Neuronal stem cell (in vitro differentiated cells): ENCODE measurements around the gene ALKBH5.
A peak's percentile ranks its signal among the peaks of the same experiment; 100 is the strongest.

ENCODE experiments used
- DNase-seq: peaks from one replicate; pipeline ENCODE4 v3.0.0-alpha.2; 2013; ENCODE audit warnings: low spot score
- H2AFZ ChIP-seq: one replicate; pipeline ENCODE4 v1.6.1; 2013; ENCODE audit warnings: mild to moderate bottlenecking, low read length, inconsistent platforms
- H2AK5ac ChIP-seq: 2 replicates; pipeline ENCODE4 v1.6.1; 2013; ENCODE audit warnings: low read depth, mild to moderate bottlenecking, inconsistent platforms, low read length, moderate library complexity, mixed read lengths
- H2BK120ac ChIP-seq: 2 replicates; pipeline ENCODE4 v1.6.1; 2013; ENCODE audit warnings: low read depth, mild to moderate bottlenecking, inconsistent platforms, low read length, moderate library complexity, mixed read lengths
- H2BK12ac ChIP-seq: one replicate; pipeline ENCODE4 v1.6.1; 2013; ENCODE audit warnings: low read length, inconsistent platforms
- H2BK15ac ChIP-seq: 2 replicates; pipeline ENCODE4 v1.6.1; 2013; ENCODE audit warnings: mild to moderate bottlenecking, low read length, inconsistent platforms, mixed read lengths
- H2BK5ac ChIP-seq: one replicate; pipeline ENCODE4 v1.6.1; 2013; ENCODE audit warnings: inconsistent platforms, mild to moderate bottlenecking, low read length, moderate library complexity
- H3K14ac ChIP-seq: one replicate; pipeline ENCODE4 v1.6.1; 2013; ENCODE audit warnings: low read length, inconsistent platforms
- H3K18ac ChIP-seq: 2 replicates; pipeline ENCODE4 v1.6.1; 2013; ENCODE audit warnings: low read length, inconsistent platforms
- H3K23ac ChIP-seq: 2 replicates; pipeline ENCODE4 v1.6.1; 2013; ENCODE audit warnings: low read depth, mild to moderate bottlenecking, mixed read lengths, low read length, inconsistent platforms; ENCODE audit not compliant: poor library complexity
- H3K27ac ChIP-seq: replicated peaks from 3 replicates; pipeline ENCODE4 v1.5.1; 2013; ENCODE audit warnings: low read length, inconsistent platforms
- H3K27me3 ChIP-seq, 3 experiments: 2 replicates each; pipeline ENCODE4 v1.6.1; 2013; ENCODE audit warnings: low read length in 3 of 3, mild to moderate bottlenecking in 2 of 3, inconsistent platforms in 1 of 3, low read depth in 1 of 3, mixed read lengths in 1 of 3, moderate library complexity in 1 of 3; ENCODE audit not compliant: control insufficient read depth in 3 of 3, insufficient read depth in 3 of 3
- H3K36me3 ChIP-seq, 2 donors: replicated peaks in 1 of 2; 2 replicates each; pipeline ENCODE4 v1.6.1; 2013; ENCODE audit warnings: low read length in 2 of 2; ENCODE audit not compliant: control insufficient read depth in 2 of 2, insufficient read depth in 2 of 2
- H3K4ac ChIP-seq: 2 replicates; pipeline ENCODE4 v1.6.1; 2013; ENCODE audit warnings: inconsistent platforms, mild to moderate bottlenecking, low read length, moderate library complexity
- H3K4me1 ChIP-seq, 2 donors: 1 replicate in 1 of 2; 2 replicates in 1 of 2; pipeline ENCODE4 v1.6.1; 2013; ENCODE audit warnings: low read length in 2 of 2, low read depth in 1 of 2; ENCODE audit not compliant: control insufficient read depth in 2 of 2, insufficient read depth in 1 of 2
- H3K4me2 ChIP-seq: one replicate; pipeline ENCODE4 v1.6.1; 2013; ENCODE audit warnings: mild to moderate bottlenecking, low read length, inconsistent platforms; ENCODE audit not compliant: insufficient read depth, poor library complexity, severe bottlenecking
- H3K4me3 ChIP-seq, 2 donors: 2 replicates each; pipeline ENCODE4 v1.5.1; 2013; ENCODE audit warnings: low read length in 2 of 2, mild to moderate bottlenecking in 2 of 2, inconsistent platforms in 1 of 2, moderate library complexity in 1 of 2
- H3K79me1 ChIP-seq: one replicate; pipeline ENCODE4 v1.6.1; 2013; ENCODE audit warnings: low read depth, mild to moderate bottlenecking, inconsistent platforms, low read length, moderate library complexity
- H3K9ac ChIP-seq: one replicate; pipeline ENCODE4 v1.6.1; 2013; ENCODE audit warnings: mild to moderate bottlenecking, low read depth, low read length, inconsistent platforms; ENCODE audit not compliant: poor library complexity
- H3K9me3 ChIP-seq, 2 donors: replicated peaks in 1 of 2; 2 replicates each; pipeline versions ENCODE3 to v1.6.1; 2013; ENCODE audit warnings: low read length in 2 of 2, mild to moderate bottlenecking in 2 of 2, inconsistent platforms in 1 of 2, low read depth in 1 of 2, mixed read lengths in 1 of 2, moderate library complexity in 1 of 2; ENCODE audit not compliant: control insufficient read depth in 2 of 2, insufficient read depth in 1 of 2
- H4K8ac ChIP-seq: one replicate; pipeline ENCODE4 v1.6.1; 2013; ENCODE audit warnings: low read depth, mild to moderate bottlenecking, inconsistent platforms, low read length, moderate library complexity
- H4K91ac ChIP-seq: one replicate; pipeline ENCODE4 v1.6.1; 2013; ENCODE audit warnings: low read length, low read depth, mild to moderate bottlenecking, inconsistent platforms; ENCODE audit not compliant: poor library complexity
- WGBS, 2 donors: extraction: QIAGEN DNeasy Blood & Tissue Kit; methylation state at CpG; one replicate each; pipeline ENCODE4 v1.1.7; 2013; ENCODE audit warnings: missing lambda C conversion rate in 2 of 2, mixed read lengths in 1 of 2; ENCODE audit not compliant: insufficient read length in 2 of 2, insufficient replicate concordance in 1 of 2; ENCODE audit errors: extremely low coverage in 2 of 2; 5-methylcytosine and 5-hydroxymethylcytosine counted together

The ALKBH5 gene

GRCh38 chr17:18142417-18142816 lies 41.2 kb upstream of the ALKBH5 start:
- Histone ChIP-seq H2BK5ac (no peak overlapping the region), H4K8ac (no peak overlapping the region), H3K23ac (no peak overlapping the region), H3K36me3 (no peaks in the 10 kb centered on the region), H3K4ac (no peak overlapping the region), H3K27me3 (no peaks in the 10 kb centered on the region), H3K4me3 (no peak overlapping the region), H2AFZ (no peak overlapping the region), H3K4me1 (peaks cover 0 to 2% of the 10 kb centered on the region in 2 donors), H3K9me3 (no peaks in the 10 kb centered on the region), H3K9ac (no peak overlapping the region), H2BK120ac (peak overlapping the region; percentile 39), H3K18ac (peak overlapping the region; percentile 28), H4K91ac (no peak overlapping the region), H2AK5ac (peak overlapping the region; percentile 56), H3K27ac (no peak overlapping the region), H3K79me1 (no peaks in the 10 kb centered on the region), H3K4me2 (no peak overlapping the region), H2BK12ac (no peak overlapping the region), H2BK15ac (no peak overlapping the region), H3K14ac (peak overlapping the region; percentile 60)
- no peak for DNase-seq
- no CpG with 5 or more reads among the region's 3 CpGs for WGBS, 2 donors

GRCh38 chr17:18143044-18143936 lies 40.3 kb upstream of the ALKBH5 start:
- H3K23ac ChIP-seq: peak overlapping the region; percentile 81
- H3K27ac ChIP-seq: no peak overlapping the region
- H2BK5ac ChIP-seq: peak overlapping the region; percentile 84
- H2BK120ac ChIP-seq: no peak overlapping the region
- H3K18ac ChIP-seq: peak overlapping the region; percentile 81
- peak overlapping the region; percentile 78 for H2BK15ac ChIP-seq
- H3K4me2 ChIP-seq: no peak overlapping the region
- H2AFZ ChIP-seq: peak overlapping the region; percentile 84
- H4K8ac ChIP-seq: no peak overlapping the region
- peak overlapping the region; percentile 76 for H2BK12ac ChIP-seq
- DNase-seq: peak; percentile 21
- no peaks in the 10 kb centered on the region for H3K27me3 ChIP-seq
- no peak overlapping the region for H3K4me3 ChIP-seq
- no peak overlapping the region for H4K91ac ChIP-seq
- H3K4me1 ChIP-seq: peaks cover 0 to 2% of the 10 kb centered on the region in 2 donors
- no peaks in the 10 kb centered on the region for H3K36me3 ChIP-seq
- WGBS, 2 donors: no CpG with 5 or more reads among the region's 18 CpGs
- H3K9ac ChIP-seq: peak overlapping the region; percentile 67
- no peaks in the 10 kb centered on the region for H3K79me1 ChIP-seq
- no peak overlapping the region for H3K14ac ChIP-seq
- no peaks in the 10 kb centered on the region for H3K9me3 ChIP-seq
- H3K4ac ChIP-seq: peak overlapping the region; percentile 67
- H2AK5ac ChIP-seq: peak overlapping the region; percentile 69

DNA sequence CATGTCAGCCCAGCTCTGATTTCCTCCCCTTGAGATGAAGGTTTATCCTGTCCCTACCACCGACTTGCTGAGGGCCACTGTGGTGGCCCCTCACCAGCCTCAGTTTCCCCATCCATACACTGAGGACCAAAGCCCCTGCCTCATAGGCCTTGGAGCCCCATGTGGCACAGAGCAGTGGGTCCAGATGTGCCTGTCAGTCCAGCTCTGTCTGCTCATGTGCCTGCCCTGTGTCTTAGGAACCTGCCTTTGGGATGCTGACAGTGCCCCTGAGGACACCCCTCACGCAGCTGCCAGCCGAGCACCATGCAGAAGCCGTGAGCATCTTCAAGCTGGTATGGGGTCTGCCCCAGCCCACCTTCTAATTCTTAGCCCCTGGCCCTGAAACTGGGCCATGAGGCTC lies 39.4 kb upstream of the ALKBH5 start:
- DNase-seq: no peak
- H3K4me3 ChIP-seq: no peak overlapping the region
- no peak overlapping the region for H3K4ac ChIP-seq
- no peak overlapping the region for H3K27ac ChIP-seq
- H3K4me2 ChIP-seq: no peak overlapping the region
- no peak overlapping the region for H4K8ac ChIP-seq
- no peaks in the 10 kb centered on the region for H3K9me3 ChIP-seq
- no peaks in the 10 kb centered on the region for H3K36me3 ChIP-seq
- no peak overlapping the region for H3K18ac ChIP-seq
- H3K9ac ChIP-seq: no peak overlapping the region
- no peaks in the 10 kb centered on the region for H3K27me3 ChIP-seq
- no peak overlapping the region for H2AFZ ChIP-seq
- H2BK15ac ChIP-seq: no peak overlapping the region
- no peak overlapping the region for H2AK5ac ChIP-seq
- no CpG with 5 or more reads among the region's 4 CpGs for WGBS, 2 donors
- no peak overlapping the region for H3K14ac ChIP-seq
- H3K4me1 ChIP-seq: peaks cover 0 to 2% of the 10 kb centered on the region in 2 donors
- no peak overlapping the region for H2BK12ac ChIP-seq
- H3K79me1 ChIP-seq: no peaks in the 10 kb centered on the region
- no peak overlapping the region for H2BK5ac ChIP-seq
- no peak overlapping the region for H3K23ac ChIP-seq
- H2BK120ac ChIP-seq: no peak overlapping the region
- no peak overlapping the region for H4K91ac ChIP-seq

GRCh38 chr17:18144855-18145254 lies 38.8 kb upstream of the ALKBH5 start:
- no CpG with 5 or more reads among the region's 1 CpG for WGBS, 2 donors
- Histone ChIP-seq H3K14ac (no peak overlapping the region), H3K4me1 (peaks cover 0 to 2% of the 10 kb centered on the region in 2 donors), H3K9me3 (no peaks in the 10 kb centered on the region), H4K91ac (no peak overlapping the region), H3K27me3 (no peaks in the 10 kb centered on the region), H3K9ac (no peak overlapping the region), H3K4me2 (no peak overlapping the region), H3K27ac (no peak overlapping the region), H3K18ac (no peak overlapping the region), H2BK120ac (no peak overlapping the region), H2BK5ac (no peak overlapping the region), H2BK15ac (no peak overlapping the region), H3K36me3 (no peaks in the 10 kb centered on the region), H3K4ac (no peak overlapping the region), H2AK5ac (peak overlapping the region; percentile 20), H4K8ac (no peak overlapping the region), H3K23ac (no peak overlapping the region), H3K4me3 (no peak overlapping the region), H3K79me1 (no peaks in the 10 kb centered on the region), H2BK12ac (no peak overlapping the region), H2AFZ (no peak overlapping the region)
- DNase-seq: no peak
